AG10803 (cell line): Measurements from ENCODE around the gene NR2C2AP.

Experiments
- DNase-seq: peaks from one replicate; pipeline ENCODE4 v3.0.0; 2010; ENCODE audit warnings: low read depth
- H3K4me3 ChIP-seq: 2 replicates; pipeline ENCODE4 v1.5.1; 2011; ENCODE audit warnings: mild to moderate bottlenecking, low read length, control low read depth
- TF ChIP-seq, protein P1 (sequence below): conservative IDR thresholded peaks from 2 replicates; pipeline ENCODE4 v1.5.1; 2011; ENCODE audit warnings: mild to moderate bottlenecking, low read length, control low read depth, inconsistent platforms

NR2C2AP gene

DNA sequence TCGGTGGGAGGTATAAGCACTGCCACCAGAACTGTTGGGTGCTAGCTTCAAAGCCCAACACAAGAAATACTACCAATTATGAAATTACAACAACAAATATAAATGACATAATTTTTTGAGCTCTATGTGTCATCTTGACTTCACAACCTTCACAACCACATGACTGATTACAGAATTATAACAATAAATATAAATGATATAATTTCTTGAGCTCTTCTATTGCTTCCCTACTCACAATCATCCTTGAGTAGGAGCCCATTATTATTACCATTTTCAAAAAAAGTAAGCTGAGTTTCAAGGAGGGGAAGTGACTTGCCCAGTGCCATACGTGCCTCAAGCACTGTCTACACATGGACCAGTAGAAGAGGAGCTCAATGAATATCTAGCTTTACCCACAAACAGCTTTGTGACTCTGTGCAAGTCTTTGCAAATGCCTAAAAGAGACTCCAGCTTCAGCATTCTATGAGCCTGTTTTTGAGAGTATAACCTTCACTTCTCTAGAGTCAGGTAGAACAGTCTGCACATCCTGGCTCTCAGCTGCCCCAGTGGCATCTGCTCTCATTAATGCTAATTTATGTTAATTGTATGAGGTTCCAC, 31.1 kb upstream of the NR2C2AP start:
- TF ChIP-seq, protein P1, sequence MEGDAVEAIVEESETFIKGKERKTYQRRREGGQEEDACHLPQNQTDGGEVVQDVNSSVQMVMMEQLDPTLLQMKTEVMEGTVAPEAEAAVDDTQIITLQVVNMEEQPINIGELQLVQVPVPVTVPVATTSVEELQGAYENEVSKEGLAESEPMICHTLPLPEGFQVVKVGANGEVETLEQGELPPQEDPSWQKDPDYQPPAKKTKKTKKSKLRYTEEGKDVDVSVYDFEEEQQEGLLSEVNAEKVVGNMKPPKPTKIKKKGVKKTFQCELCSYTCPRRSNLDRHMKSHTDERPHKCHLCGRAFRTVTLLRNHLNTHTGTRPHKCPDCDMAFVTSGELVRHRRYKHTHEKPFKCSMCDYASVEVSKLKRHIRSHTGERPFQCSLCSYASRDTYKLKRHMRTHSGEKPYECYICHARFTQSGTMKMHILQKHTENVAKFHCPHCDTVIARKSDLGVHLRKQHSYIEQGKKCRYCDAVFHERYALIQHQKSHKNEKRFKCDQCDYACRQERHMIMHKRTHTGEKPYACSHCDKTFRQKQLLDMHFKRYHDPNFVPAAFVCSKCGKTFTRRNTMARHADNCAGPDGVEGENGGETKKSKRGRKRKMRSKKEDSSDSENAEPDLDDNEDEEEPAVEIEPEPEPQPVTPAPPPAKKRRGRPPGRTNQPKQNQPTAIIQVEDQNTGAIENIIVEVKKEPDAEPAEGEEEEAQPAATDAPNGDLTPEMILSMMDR, result no peak
- DNase-seq, result no peak
- H3K4me3 ChIP-seq, result no peak overlapping the region

DNA sequence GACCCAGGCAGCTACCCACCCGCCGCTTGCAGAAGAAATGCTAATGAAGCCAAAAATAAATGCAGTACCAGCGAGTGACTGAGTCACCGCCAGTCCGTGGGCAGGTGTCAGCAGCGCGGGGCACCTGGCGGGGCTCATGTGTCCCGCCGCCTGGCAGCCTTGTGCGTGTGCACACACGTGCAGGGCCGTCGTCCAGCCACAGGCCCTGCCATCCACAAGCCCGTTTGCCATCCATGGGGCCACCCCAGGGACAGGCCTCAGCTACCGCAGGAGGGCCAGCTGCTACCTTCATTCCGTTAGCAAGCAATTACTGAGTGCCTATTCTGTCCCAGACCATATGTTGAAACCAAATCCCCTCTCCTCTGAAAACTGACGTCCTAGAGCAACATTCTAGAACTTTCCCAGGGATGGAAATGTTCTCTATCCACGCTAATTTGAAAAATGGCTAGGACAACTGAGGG, 29.1 kb upstream of the NR2C2AP start:
- H3K4me3 ChIP-seq, result no peak overlapping the region
- no peak for DNase-seq
- TF ChIP-seq, protein P1, result no peak

DNA sequence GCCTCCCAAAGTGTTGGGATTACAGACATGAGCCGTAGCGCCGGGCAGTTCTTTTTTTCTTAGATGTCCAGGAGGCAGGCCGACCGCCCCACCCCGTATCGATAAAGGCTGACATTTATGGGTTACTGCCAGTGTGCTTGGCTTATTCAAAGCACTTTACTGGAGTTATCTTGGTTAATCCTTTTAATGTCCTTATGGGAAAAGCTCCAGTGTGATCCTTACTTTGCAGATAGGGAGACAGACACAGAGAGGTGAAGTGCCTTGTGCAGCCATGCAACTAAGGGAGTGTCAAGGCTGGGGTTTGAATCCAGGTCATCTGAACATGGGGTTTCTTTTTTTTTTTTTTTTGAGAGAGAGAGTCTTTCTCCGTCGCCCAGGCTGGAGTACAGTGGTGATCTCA, 27.8 kb upstream of the NR2C2AP start:
- TF ChIP-seq, protein P1, result no peak
- H3K4me3 ChIP-seq, result no peak overlapping the region
- no peak for DNase-seq

DNA sequence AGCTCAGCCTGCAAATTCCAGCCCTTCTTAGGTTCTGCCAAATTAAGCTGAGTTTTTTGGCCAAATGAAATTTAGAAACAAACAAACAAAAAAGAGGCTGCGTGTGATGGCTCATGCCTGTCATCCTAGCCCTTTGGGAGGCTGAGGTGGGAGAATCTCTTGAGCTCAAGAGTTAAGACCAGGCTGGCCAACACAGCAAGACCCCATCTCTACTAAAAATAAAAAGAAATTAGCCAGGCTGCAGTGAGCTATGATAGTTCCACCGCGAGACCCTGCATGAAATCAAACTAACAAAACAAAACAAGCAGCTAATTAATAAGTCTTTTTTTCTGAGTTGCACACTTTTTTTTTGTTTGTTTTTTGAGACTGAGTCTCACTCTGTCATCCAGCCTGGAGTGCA, 26.5 kb upstream of the NR2C2AP start:
- H3K4me3 ChIP-seq, result no peak overlapping the region
- TF ChIP-seq, protein P1, result no peak
- DNase-seq, result no peak

DNA sequence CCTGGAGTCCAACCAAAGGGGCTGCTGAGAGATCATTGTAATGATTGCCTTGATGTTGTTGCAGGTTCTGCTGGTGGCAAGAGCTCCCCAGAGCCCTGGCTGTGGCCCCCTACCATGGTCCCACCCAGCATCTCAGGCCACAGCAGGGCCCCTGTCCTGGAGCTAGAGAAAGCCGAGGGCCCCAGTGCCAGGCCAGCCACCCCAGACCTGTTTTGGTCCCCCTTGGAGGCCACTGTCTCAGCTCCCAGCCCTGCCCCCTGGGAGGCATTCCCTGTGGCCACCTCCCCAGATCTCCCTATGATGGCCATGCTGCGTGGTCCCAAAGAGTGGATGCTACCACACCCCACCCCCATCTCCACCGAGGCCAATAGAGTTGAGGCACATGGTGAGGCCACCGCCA, 24.0 kb upstream of the NR2C2AP start:
- TF ChIP-seq, protein P1, result no peak
- DNase-seq, result no peak
- no peak overlapping the region for H3K4me3 ChIP-seq

DNA sequence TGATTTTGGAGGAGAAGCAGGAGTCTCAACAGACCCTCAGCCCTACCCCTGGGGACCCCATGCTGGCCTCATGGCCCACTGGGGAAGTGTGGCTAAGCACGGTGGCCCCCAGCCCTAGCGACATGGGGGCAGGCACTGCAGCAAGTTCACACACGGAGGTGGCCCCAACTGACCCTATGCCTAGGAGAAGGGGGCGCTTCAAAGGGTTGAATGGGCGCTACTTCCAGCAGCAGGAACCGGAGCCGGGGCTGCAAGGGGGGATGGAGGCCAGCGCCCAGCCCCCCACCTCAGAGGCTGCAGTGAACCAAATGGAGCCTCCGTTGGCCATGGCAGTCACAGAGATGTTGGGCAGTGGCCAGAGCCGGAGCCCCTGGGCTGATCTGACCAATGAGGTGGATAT, 23.4 kb upstream of the NR2C2AP start:
- H3K4me3 ChIP-seq, result no peak overlapping the region
- DNase-seq, result no peak
- TF ChIP-seq, protein P1, result no peak

DNA sequence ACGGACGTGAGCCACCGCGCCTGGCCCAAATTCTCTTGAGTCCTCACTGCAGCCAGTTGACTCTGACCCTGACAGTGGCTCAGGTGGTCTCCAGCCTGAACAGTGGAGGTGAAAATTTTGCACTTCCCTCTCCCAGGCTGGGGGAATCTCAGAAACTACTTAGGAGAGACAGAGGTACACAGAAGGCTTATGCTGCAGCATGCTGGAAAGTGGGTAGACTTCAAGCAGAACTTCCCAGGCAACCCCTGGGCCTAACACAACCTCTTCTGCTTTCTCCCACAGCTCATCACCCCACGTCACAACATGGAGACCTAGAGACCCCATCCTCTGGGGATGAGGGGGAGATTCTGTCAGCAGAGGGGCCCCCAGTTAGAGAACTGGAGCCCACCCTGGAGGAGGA, 23.0 kb upstream of the NR2C2AP start:
- TF ChIP-seq, protein P1, result no peak
- DNase-seq, result no peak
- H3K4me3 ChIP-seq, result no peak overlapping the region
